Upper lobe of right lung (tissue), 1 donor: ENCODE data around the gene FAM131A. TPM values are rescaled to one million over a fixed set of nuclear protein-coding genes. Genes with fewer than 3 reads are reported as not detected.

Source experiments
- ATAC-seq: fragments of 200-7000 bp; cut with Tn5 transposase; one replicate; pipeline ENCODE4 v1.9.1; 2020; ENCODE audit warnings: mild to moderate bottlenecking, moderate library complexity
- DNase-seq: peaks from one replicate; pipeline ENCODE4 v3.0.0-alpha.2; 2020
- H3K27ac ChIP-seq: fragments of 200-600 bp; one replicate; pipeline ENCODE4 v1.8.0; 2022
- H3K27me3 ChIP-seq: fragments of 200-600 bp; one replicate; pipeline ENCODE4 v1.8.0; 2022; ENCODE audit warnings: mild to moderate bottlenecking
- H3K36me3 ChIP-seq: fragments of 200-600 bp; one replicate; pipeline ENCODE4 v1.8.0; 2022
- H3K4me1 ChIP-seq: fragments of 200-600 bp; one replicate; pipeline ENCODE4 v1.8.0; 2022
- H3K4me3 ChIP-seq: fragments of 200-600 bp; one replicate; pipeline ENCODE4 v1.8.0; 2022; ENCODE audit warnings: mild to moderate bottlenecking
- H3K9me3 ChIP-seq: fragments of 200-600 bp; one replicate; pipeline ENCODE4 v1.8.0; 2022
- CTCF ChIP-seq: fragments of 200-600 bp; IDR thresholded peaks from one replicate; pipeline ENCODE4 v1.8.0; 2022; ENCODE audit warnings: antibody characterized with exemption
- intact Hi-C: fragments of 100-400 bp; cut with DNase I; formaldehyde crosslinking; loops from one replicate; pipeline ENCODE4 v1.11.0; 2022
- total RNA-seq: library from RNA; stranded (reverse); fragmentation: NEBNext Ultra II Directional; extraction: Animal tissue kit (Norgen Biotek cat#: 25700); gene quantifications from one replicate; pipeline ENCODE4 v1.2.1, GENCODE V29; 2021
- donor health status: DM: no; HTN: yes; CAD: no; lungs with severe emphysema.

Gene FAM131A
- total RNA-seq, 1 donor from 2014 or later, result 19.0 TPM

- Histone ChIP-seq H3K27me3 (peaks cover 15% of the 10 kb centered on the region), H3K4me3 (no peak overlapping the region), H3K36me3 (no peaks in the 10 kb centered on the region), H3K9me3 (no peaks in the 10 kb centered on the region), H3K27ac (no peak overlapping the region), H3K4me1 (peaks cover 14% of the 10 kb centered on the region)
- no peak for TF ChIP-seq CTCF
- DNase-seq (peak; percentile 47), ATAC-seq (no peak)
- intact Hi-C loops, result loop anchor here (10.0 kb wide), 1 partner anchor 139 kb away; no protein-coding TSS in a partner anchor
These were observed 38.5 kb downstream of the FAM131A start for GRCh38 chr3:184375747-184376461.

GRCh38 chr3:184377374-184377773 lies 40.0 kb downstream of the FAM131A start:
- intact Hi-C loops, result loop anchor here (10.0 kb wide), 1 partner anchor 137 kb away; no protein-coding TSS in a partner anchor
- no peak overlapping the region for H3K27ac ChIP-seq
- H3K4me1 ChIP-seq, result peaks cover 12% of the 10 kb centered on the region
- H3K27me3 ChIP-seq, result peaks cover 25% of the 10 kb centered on the region
- DNase-seq, result no peak
- no peak overlapping the region for H3K4me3 ChIP-seq
- no peaks in the 10 kb centered on the region for H3K36me3 ChIP-seq
- no peak for ATAC-seq
- TF ChIP-seq CTCF, result no peak
- H3K9me3 ChIP-seq, result no peaks in the 10 kb centered on the region

GRCh38 chr3:184377882-184378445 lies 40.6 kb downstream of the FAM131A start, which contains the start of gene THPO:
Gene THPO, minus strand, starts transcription at chr3:184378207. Its CDS starts 1,948 bp downstream, at chr3:184376259.
- no peak within 1 kb of the TSS for H3K27ac ChIP-seq
- TF ChIP-seq CTCF, result no peak
- ATAC-seq (peak; percentile 2), DNase-seq (no peak)
- peaks cover 25% of the 10 kb centered on the region for H3K27me3 ChIP-seq
- peaks cover 12% of the 10 kb centered on the region for H3K4me1 ChIP-seq
- no peaks in the 10 kb centered on the region for H3K9me3 ChIP-seq
- H3K36me3 ChIP-seq, result no peaks in the 10 kb centered on the region
- intact Hi-C loops, result loop anchor here (10.0 kb wide), 1 partner anchor 137 kb away; no protein-coding TSS in a partner anchor
- no peak within 1 kb of the TSS for H3K4me3 ChIP-seq

- Histone ChIP-seq H3K4me1 (peaks cover 12% of the 10 kb centered on the region), H3K27ac (no peak overlapping the region), H3K9me3 (no peaks in the 10 kb centered on the region), H3K4me3 (no peak overlapping the region), H3K27me3 (peaks cover 25% of the 10 kb centered on the region), H3K36me3 (no peaks in the 10 kb centered on the region)
- TF ChIP-seq CTCF, result no peak
- intact Hi-C loops, result loop anchor here (10.0 kb wide), 1 partner anchor 136 kb away; no protein-coding TSS in a partner anchor
- ATAC-seq (no peak), DNase-seq (no peak)
These were observed 41.4 kb downstream of the FAM131A start for GRCh38 chr3:184378651-184379357.

GRCh38 chr3:184379358-184380184 lies 42.2 kb downstream of the FAM131A start, which contains the start of gene CHRD:
Gene CHRD, plus strand, starts transcription at chr3:184380054. Its CDS starts 265 bp downstream, at chr3:184380319.
- peak within 1 kb of the TSS; percentile 36 for H3K27ac ChIP-seq
- DNase-seq, result no peak
- ATAC-seq, result peak; percentile 7

More at GRCh38 chr3:184379358-184380184, 42.2 kb downstream of the FAM131A start, which contains the start of gene CHRD:
- no peak for TF ChIP-seq CTCF
- Histone ChIP-seq H3K9me3 (no peaks in the 10 kb centered on the region), H3K36me3 (no peaks in the 10 kb centered on the region), H3K4me3 (peak within 1 kb of the TSS; percentile 48), H3K4me1 (peaks cover 12% of the 10 kb centered on the region), H3K27me3 (peaks cover 25% of the 10 kb centered on the region)
- intact Hi-C loops, result loop anchor here (10.0 kb wide), 1 partner anchor 135 kb away; no protein-coding TSS in a partner anchor
